GM15510 (cell line): ENCODE results near the gene XYLT1.

Experiments used
- POLR2A ChIP-seq: IDR thresholded peaks from 3 replicates; pipeline ENCODE4 v1.6.1; 2011; ENCODE audit warnings: borderline replicate concordance; ENCODE audit not compliant: insufficient read length; ENCODE audit errors: extremely low read depth

The XYLT1 gene

DNA sequence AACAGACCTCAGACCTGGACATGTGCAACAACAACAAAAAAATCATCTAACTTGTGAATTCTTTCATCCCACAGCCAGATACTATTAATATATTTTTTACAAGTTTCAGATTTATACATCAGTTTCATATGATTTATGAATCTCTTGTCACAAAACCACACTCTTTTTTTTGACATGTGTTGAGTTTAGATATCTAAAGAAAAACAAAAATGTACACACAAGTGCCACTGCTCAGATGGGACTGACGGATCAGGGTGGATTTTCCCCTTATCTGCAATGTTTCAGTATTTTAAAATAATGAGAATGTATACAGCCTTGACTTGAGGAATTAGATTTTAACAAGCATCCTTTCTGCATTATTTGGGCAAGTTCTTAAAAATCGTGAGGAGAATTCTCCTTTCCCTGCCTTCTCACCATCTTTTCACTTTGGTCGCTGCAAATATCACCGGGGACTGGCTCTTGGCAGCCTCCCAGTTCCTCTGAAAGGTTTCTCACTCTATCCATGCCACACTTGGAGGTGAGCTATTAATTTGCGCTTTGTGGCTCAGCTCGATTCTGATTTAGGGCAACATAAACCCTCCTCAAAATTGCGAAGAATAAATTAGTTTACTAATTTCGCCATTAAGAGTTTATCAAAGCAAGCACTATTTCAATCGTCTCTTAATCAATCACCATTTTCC, 225.7 kb downstream of the XYLT1 start:
- TF ChIP-seq POLR2A = no peak

- no peak for TF ChIP-seq POLR2A
Measured at GRCh38 chr16:17241264-17241835, 229.4 kb downstream of the XYLT1 start.

- TF ChIP-seq POLR2A = no peak
Measured at GRCh38 chr16:17238285-17239028, 232.3 kb downstream of the XYLT1 start.

GRCh38 chr16:17237350-17237944, 233.3 kb downstream of the XYLT1 start:
- TF ChIP-seq POLR2A = no peak

DNA sequence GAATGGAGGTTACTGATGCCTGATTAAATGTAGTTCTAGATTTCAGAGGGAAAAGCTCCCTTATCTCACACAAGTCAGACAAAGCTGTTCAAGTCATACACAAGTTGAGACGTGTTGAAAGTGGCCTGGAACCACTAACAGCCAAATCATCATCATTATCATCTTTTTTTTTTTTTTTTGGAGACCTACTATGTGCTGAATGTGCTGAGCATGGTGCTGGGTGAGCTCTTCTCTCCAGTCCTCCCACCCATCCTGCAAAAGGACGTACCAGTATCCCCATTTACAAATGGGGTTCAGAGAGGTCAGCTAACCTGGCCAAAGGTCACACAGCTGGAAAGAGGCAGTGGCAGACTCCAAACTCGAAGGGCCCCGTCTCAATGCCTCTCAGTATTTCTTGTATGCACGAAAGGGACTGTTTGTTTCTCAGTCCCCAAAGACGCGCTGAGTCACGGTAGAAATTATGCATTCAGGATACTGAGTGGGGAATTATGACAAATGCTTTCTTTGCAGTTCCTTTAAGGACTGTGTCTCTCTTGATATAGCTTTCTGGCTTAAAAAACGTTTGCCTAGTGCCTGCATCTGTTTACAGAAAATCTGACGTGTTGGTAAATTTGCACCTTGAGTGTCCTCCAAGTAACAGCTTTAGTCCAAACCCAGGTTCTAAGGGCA, 235.5 kb downstream of the XYLT1 start:
- TF ChIP-seq POLR2A = no peak

GRCh38 chr16:17233318-17234002, 237.3 kb downstream of the XYLT1 start:
- no peak for TF ChIP-seq POLR2A

DNA sequence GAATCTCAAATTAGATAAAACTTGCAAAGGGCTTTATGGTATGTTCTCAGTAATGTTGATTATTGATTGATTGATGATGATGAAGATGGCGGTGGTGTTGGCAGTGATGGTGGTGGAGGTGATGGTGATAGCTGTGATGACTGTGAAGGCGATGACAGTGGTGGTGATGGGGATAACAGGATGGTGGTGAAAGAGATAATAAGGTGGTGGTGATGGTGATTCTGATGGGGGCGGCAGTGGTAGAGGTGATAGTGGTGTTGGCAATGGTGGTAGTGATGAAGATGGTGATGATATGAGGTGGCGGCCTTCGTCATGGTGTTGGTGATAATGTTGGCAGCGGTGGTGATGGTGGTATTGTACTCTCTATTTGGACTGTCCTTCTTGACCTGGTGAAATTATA, 238.3 kb downstream of the XYLT1 start:
- no peak for TF ChIP-seq POLR2A

GRCh38 chr16:17231972-17232371, 238.8 kb downstream of the XYLT1 start:
- TF ChIP-seq POLR2A = no peak

DNA sequence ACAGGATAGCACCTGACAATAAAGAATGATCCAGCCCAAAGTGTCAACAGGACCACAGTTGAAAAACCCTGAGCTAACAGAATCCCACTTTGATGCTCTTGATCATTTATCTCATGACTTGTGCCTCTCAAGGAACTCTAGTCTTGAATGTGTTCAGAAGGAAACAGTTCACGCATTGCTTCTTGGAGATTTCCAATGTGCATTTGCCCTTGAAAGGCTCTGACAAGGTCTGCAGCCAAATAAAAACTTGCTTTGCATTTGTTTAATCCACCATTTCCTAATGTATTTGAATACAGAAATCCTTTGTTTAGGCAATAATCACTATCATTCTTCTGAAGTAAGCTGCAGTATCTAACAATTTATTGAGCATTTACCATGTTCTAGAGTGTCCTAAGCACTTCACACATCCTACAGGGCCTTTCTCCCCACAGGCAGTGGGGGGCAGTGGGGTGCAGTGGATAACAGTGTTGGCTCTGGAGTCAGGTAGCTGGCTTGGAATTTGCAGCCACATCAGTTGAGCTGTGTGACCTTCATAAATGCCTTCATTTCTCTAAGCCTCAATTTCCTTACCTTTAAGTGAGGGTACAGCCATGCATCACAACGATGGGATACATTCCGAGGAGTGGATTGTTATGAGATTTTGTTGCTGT, 239.7 kb downstream of the XYLT1 start:
- no peak for TF ChIP-seq POLR2A

GRCh38 chr16:17229766-17230165, 241.0 kb downstream of the XYLT1 start:
- TF ChIP-seq POLR2A = no peak

DNA sequence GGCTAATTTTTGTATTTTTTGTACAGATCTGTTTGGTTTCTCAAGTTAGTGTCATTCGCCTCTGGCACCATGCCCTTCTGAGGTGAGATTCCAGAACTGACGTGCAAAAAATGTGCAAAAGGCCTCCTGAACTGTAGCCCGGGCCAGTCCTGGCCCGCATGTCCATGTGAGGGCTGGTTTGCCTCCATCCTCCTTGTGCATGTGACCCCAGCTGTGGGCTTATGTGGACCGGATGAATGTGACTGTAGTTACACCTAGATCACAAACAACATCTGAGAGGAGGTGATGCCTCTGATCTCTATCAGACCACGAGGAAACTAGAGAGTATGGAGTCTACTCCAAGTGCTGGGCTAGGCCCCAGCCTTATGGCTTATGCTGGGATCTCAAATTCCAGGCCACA, 241.6 kb downstream of the XYLT1 start:
- no peak for TF ChIP-seq POLR2A

DNA sequence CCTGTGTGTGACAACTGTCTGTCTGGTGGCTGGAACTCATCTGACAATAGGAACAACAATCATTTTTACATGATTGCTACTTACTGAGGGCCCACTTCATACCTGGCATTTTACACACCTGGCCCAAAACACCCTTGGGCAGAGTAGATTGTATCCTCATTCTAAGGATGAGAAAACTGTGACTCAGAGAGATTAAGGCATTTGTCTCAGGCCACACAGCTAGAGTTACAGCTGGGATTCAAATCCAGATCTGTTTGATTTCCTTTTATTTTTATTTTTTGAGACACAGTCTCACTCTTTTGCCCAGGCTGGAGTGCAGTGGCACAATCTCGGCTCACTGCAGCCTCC, 242.1 kb downstream of the XYLT1 start:
- no peak for TF ChIP-seq POLR2A

DNA sequence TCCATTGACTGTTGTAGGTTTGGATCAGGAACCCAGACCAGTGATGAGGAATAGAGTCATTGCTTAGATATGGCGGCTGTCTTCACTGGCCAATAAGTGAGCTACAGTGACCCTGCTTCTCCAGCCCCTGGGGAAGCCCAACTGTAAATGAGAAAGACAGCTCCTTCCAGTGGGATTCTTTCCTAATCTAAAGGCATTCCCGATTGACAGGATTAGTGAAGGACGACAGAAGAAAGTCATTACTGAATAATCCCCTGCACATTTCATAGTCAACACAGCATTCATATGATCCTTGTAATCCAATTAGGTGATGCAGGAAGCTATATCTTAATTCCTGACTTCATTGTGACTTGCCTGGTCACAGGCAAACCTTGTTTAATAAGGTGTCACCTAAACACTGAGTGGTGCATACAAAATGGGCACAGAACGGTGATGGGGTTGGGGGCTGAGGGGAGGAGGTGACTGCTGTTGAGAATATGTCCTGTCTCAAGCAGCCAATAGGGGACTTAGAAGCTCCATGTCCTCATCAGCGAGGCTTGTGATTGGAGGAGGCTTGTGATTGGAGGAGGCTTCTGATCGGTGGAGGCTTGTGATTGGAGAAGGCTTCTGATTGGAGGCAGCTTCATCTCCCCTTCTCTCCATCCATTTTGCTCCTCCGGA, 242.6 kb downstream of the XYLT1 start:
- TF ChIP-seq POLR2A = no peak
